Choroid plexus epithelial cell (primary cell): ENCODE measurements around the gene CACNA1I.

Experiments
- DNase-seq: peaks from one replicate; pipeline ENCODE4 v3.0.0-alpha.2; 2010; ENCODE audit warnings: low read depth
- H3K4me3 ChIP-seq: 2 replicates; pipeline ENCODE4 v1.5.1; 2011; ENCODE audit warnings: low read depth, mild to moderate bottlenecking, control low read depth, low read length, moderate library complexity
- CTCF ChIP-seq: conservative IDR thresholded peaks from 2 replicates; pipeline ENCODE4 v1.5.1; 2011; ENCODE audit warnings: low read depth, mild to moderate bottlenecking, control low read depth, inconsistent platforms, low read length, moderate library complexity

CACNA1I gene

GRCh38 chr22:39530692-39531331, 39.7 kb upstream of the CACNA1I start:
- peak; percentile 48 for TF ChIP-seq CTCF
- peak overlapping the region; percentile 12 for H3K4me3 ChIP-seq
- DNase-seq: peak; percentile 74

- DNase-seq: peak; percentile 100
- no peak for TF ChIP-seq CTCF
- H3K4me3 ChIP-seq: peak within 1 kb of the TSS; percentile 96
Measured at GRCh38 chr22:39532215-39533073, 38.1 kb upstream of the CACNA1I start, which contains the start of gene RPS19BP1. TSS of gene RPS19BP1 (minus strand) at chr22:39532748. CDS start at chr22:39532738, 10 bp downstream.

- no peak for TF ChIP-seq CTCF
- no peak for DNase-seq
- no peak overlapping the region for H3K4me3 ChIP-seq
Measured at GRCh38 chr22:39534092-39534506, 36.5 kb upstream of the CACNA1I start.

GRCh38 chr22:39534591-39535356, 35.8 kb upstream of the CACNA1I start:
- TF ChIP-seq CTCF: peak; percentile 81
- H3K4me3 ChIP-seq: peak overlapping the region; percentile 34
- peak; percentile 69 for DNase-seq

- TF ChIP-seq CTCF: no peak
- no peak for DNase-seq
- no peak overlapping the region for H3K4me3 ChIP-seq
Measured at GRCh38 chr22:39535357-39535725, 35.2 kb upstream of the CACNA1I start.

GRCh38 chr22:39535831-39536449, 34.6 kb upstream of the CACNA1I start:
- no peak overlapping the region for H3K4me3 ChIP-seq
- no peak for DNase-seq
- TF ChIP-seq CTCF: no peak
